SK-N-MC (cell line): ENCODE results near the gene TYRP1.
A peak's percentile ranks its signal among the peaks of the same experiment; 100 is the strongest.

ENCODE experiments used
- DNase-seq: peaks from one replicate; pipeline ENCODE4 v3.0.0-alpha.2; 2011; ENCODE audit warnings: low read depth, low spot score
- H3K27ac ChIP-seq: fragments of 200-600 bp; sonication (generic); 2 replicates; pipeline ENCODE4 v1.5.1; 2016; ENCODE audit warnings: mixed run types
- H3K36me3 ChIP-seq: fragments of 200-600 bp; sonication (generic); 2 replicates; pipeline ENCODE4 v1.6.1; 2017; ENCODE audit warnings: antibody characterized with exemption, low read length, mixed read lengths; ENCODE audit not compliant: insufficient read depth
- H3K4me3 ChIP-seq: fragments of 200-600 bp; sonication (generic); 2 replicates; pipeline ENCODE4 v1.5.1; 2016
- H3K9ac ChIP-seq: fragments of 200-600 bp; sonication (generic); 2 replicates; pipeline ENCODE4 v1.8.0; 2017; ENCODE audit warnings: mixed run types, mixed read lengths; ENCODE audit not compliant: insufficient read length
- H3K9me3 ChIP-seq: fragments of 200-600 bp; sonication (generic); 2 replicates; pipeline ENCODE4 v1.6.1; 2017; ENCODE audit warnings: low read depth, mild to moderate bottlenecking, antibody characterized with exemption, low read length, moderate library complexity, mixed read lengths
- EZH2 ChIP-seq: fragments of 200-600 bp; sonication (generic); IDR thresholded peaks from one replicate; pipeline ENCODE4 v1.6.1; 2017; ENCODE audit warnings: antibody characterized with exemption
- FOXP2 ChIP-seq: optimal IDR thresholded peaks from 2 replicates; pipeline ENCODE3; 2011; ENCODE audit warnings: mild to moderate bottlenecking, moderate library complexity; ENCODE audit not compliant: insufficient read depth; ENCODE audit errors: extremely low read length, control extremely low read depth
- POLR2AphosphoS5 ChIP-seq: IDR thresholded peaks from 2 replicates; pipeline ENCODE4 v1.6.1; 2012; ENCODE audit warnings: mild to moderate bottlenecking, low read depth, low read length, borderline replicate concordance

TYRP1 gene

GRCh38 chr9:12701126-12701525 is 7.9 kb downstream of the TYRP1 start:
- H3K9ac ChIP-seq: no peak overlapping the region
- H3K4me3 ChIP-seq: no peak overlapping the region
- no peaks in the 10 kb centered on the region for H3K36me3 ChIP-seq
- no peak overlapping the region for H3K27ac ChIP-seq
- no peak for DNase-seq
- no peak for TF ChIP-seq POLR2AphosphoS5
- no peak for TF ChIP-seq EZH2
- TF ChIP-seq FOXP2: no peak
- H3K9me3 ChIP-seq: no peaks in the 10 kb centered on the region

- no peaks in the 10 kb centered on the region for H3K36me3 ChIP-seq
- no peaks in the 10 kb centered on the region for H3K9me3 ChIP-seq
- H3K27ac ChIP-seq: no peak overlapping the region
- TF ChIP-seq FOXP2 (no peak), EZH2 (no peak), POLR2AphosphoS5 (no peak)
- H3K9ac ChIP-seq: no peak overlapping the region
- no peak for DNase-seq
- H3K4me3 ChIP-seq: no peak overlapping the region; the same call in 1 of the 2 replicates
Observed at GRCh38 chr9:12702160-12702758, 9.1 kb downstream of the TYRP1 start.

GRCh38 chr9:12703996-12704395 is 10.8 kb downstream of the TYRP1 start:
- H3K36me3 ChIP-seq: no peaks in the 10 kb centered on the region
- H3K4me3 ChIP-seq: no peak overlapping the region
- TF ChIP-seq EZH2 (no peak), FOXP2 (no peak), POLR2AphosphoS5 (no peak)
- no peaks in the 10 kb centered on the region for H3K9me3 ChIP-seq
- DNase-seq: no peak
- H3K9ac ChIP-seq: no peak overlapping the region
- H3K27ac ChIP-seq: no peak overlapping the region

- no peak overlapping the region for H3K9ac ChIP-seq
- TF ChIP-seq EZH2: no peak
- no peak for TF ChIP-seq FOXP2
- TF ChIP-seq POLR2AphosphoS5: no peak
- no peak overlapping the region for H3K27ac ChIP-seq
- no peak overlapping the region for H3K4me3 ChIP-seq
- H3K36me3 ChIP-seq: no peaks in the 10 kb centered on the region
- no peaks in the 10 kb centered on the region for H3K9me3 ChIP-seq
- no peak for DNase-seq
Observed at GRCh38 chr9:12705738-12706391, 12.7 kb downstream of the TYRP1 start.

GRCh38 chr9:12708562-12709298 is 15.5 kb downstream of the TYRP1 start:
- Histone ChIP-seq H3K9me3 (no peaks in the 10 kb centered on the region), H3K4me3 (no peak overlapping the region), H3K36me3 (no peaks in the 10 kb centered on the region), H3K9ac (no peak overlapping the region), H3K27ac (no peak overlapping the region)
- TF ChIP-seq FOXP2 (no peak), POLR2AphosphoS5 (no peak), EZH2 (no peak)
- DNase-seq: no peak

- no peak overlapping the region for H3K4me3 ChIP-seq
- no peaks in the 10 kb centered on the region for H3K36me3 ChIP-seq
- TF ChIP-seq EZH2 (no peak), FOXP2 (no peak), POLR2AphosphoS5 (no peak)
- no peaks in the 10 kb centered on the region for H3K9me3 ChIP-seq
- DNase-seq: no peak
- H3K27ac ChIP-seq: no peak overlapping the region
- no peak overlapping the region for H3K9ac ChIP-seq
Observed at GRCh38 chr9:12712532-12712931, 19.3 kb downstream of the TYRP1 start.

- no peak for DNase-seq
- no peak overlapping the region for H3K4me3 ChIP-seq
- no peaks in the 10 kb centered on the region for H3K36me3 ChIP-seq
- no peaks in the 10 kb centered on the region for H3K9me3 ChIP-seq
- no peak for TF ChIP-seq POLR2AphosphoS5
- TF ChIP-seq FOXP2: no peak
- TF ChIP-seq EZH2: no peak
- H3K9ac ChIP-seq: no peak overlapping the region
- no peak overlapping the region for H3K27ac ChIP-seq
Observed at GRCh38 chr9:12715268-12715667, 22.1 kb downstream of the TYRP1 start.

- H3K4me3 ChIP-seq: no peak overlapping the region
- no peak for DNase-seq
- peak overlapping the region; percentile 91 for H3K27ac ChIP-seq
- H3K36me3 ChIP-seq: no peaks in the 10 kb centered on the region
- TF ChIP-seq POLR2AphosphoS5 (no peak), FOXP2 (no peak), EZH2 (no peak)
- no peaks in the 10 kb centered on the region for H3K9me3 ChIP-seq
- H3K9ac ChIP-seq: no peak overlapping the region
Observed at GRCh38 chr9:12716823-12717600, 23.8 kb downstream of the TYRP1 start.
